RWPE1 (cell line): ENCODE data around the gene AOC2.

ENCODE experiments used
- CTCF ChIA-PET: fragments of 350-600 bp; sonication (Branson Sonifier 250); formaldehyde crosslinking; extraction: SDS; loops from one replicate; lab custom pipeline; 2021; lab: Yijun Ruan, JAX
- POLR2A ChIA-PET: fragments of 400-600 bp; formaldehyde crosslinking; extraction: SDS; loops from one replicate; lab custom pipeline; 2020; ENCODE audit warnings: antibody characterized with exemption; ENCODE audit not compliant: low non-redundant PET; lab: Yijun Ruan, JAX
- DNase-seq: peaks from one replicate; pipeline ENCODE4 v3.0.0; 2012; ENCODE audit warnings: low spot score
- H3K27ac ChIP-seq: fragments of 450-650 bp; 2 replicates; pipeline ENCODE4 v1.5.1; 2017
- CTCF ChIP-seq: fragments of 450-650 bp; conservative IDR thresholded peaks from 2 replicates; pipeline ENCODE4 v1.5.1; 2017; ENCODE audit warnings: low read depth, mild to moderate bottlenecking

AOC2 gene

GRCh38 chr17:42886283-42887176 lies 42.1 kb downstream of the AOC2 start:
- DNase-seq: no peak
- no peak for TF ChIP-seq CTCF
- H3K27ac ChIP-seq: no peak overlapping the region
- POLR2A ChIA-PET: interaction anchor here (0.7 kb wide), 1 partner anchor 145 kb away, joined by 12 read pairs; no protein-coding TSS in a partner anchor
- CTCF ChIA-PET: no interaction called here

GRCh38 chr17:42889809-42890208 lies 45.4 kb downstream of the AOC2 start:
- ChIA-PET CTCF (no interaction called here), POLR2A (no interaction called here)
- TF ChIP-seq CTCF: no peak
- DNase-seq: no peak
- no peak overlapping the region for H3K27ac ChIP-seq

GRCh38 chr17:42891539-42892152 lies 47.3 kb downstream of the AOC2 start:
- CTCF ChIA-PET: interaction anchor here (0.6 kb wide), 1 partner anchor 55 kb away, joined by 4 read pairs; no protein-coding TSS in a partner anchor
- no peak for DNase-seq
- H3K27ac ChIP-seq: no peak overlapping the region
- POLR2A ChIA-PET: no interaction called here
- no peak for TF ChIP-seq CTCF

- no peak overlapping the region for H3K27ac ChIP-seq
- DNase-seq: no peak
- POLR2A ChIA-PET: no interaction called here
- CTCF ChIA-PET: no interaction called here
- no peak for TF ChIP-seq CTCF
These were observed 49.0 kb downstream of the AOC2 start for GRCh38 chr17:42893359-42893758.

- ChIA-PET POLR2A (no interaction called here), CTCF (interaction anchor here (0.7 kb wide), 2 partner anchors 18 to 44 kb away, joined by 3 to 10 read pairs; no protein-coding TSS in a partner anchor)
- H3K27ac ChIP-seq: peak overlapping the region; percentile 69
- no peak for DNase-seq
- no peak for TF ChIP-seq CTCF
These were observed 50.2 kb downstream of the AOC2 start for GRCh38 chr17:42894283-42895184.

GRCh38 chr17:42895185-42895555 lies 50.8 kb downstream of the AOC2 start:
- ChIA-PET POLR2A (no interaction called here), CTCF (interaction anchor here (0.7 kb wide), 2 partner anchors 19 to 43 kb away, joined by 3 to 10 read pairs; no protein-coding TSS in a partner anchor)
- TF ChIP-seq CTCF: no peak
- peak; percentile 85 for DNase-seq
- peak overlapping the region; percentile 69 for H3K27ac ChIP-seq
